HepG2 (cell line): ENCODE data around the gene CASP7.

ENCODE experiments used
- CTCF ChIP-seq: sonication (generic); formaldehyde crosslinking; IDR thresholded peaks from 2 replicates; pipeline ENCODE4 v1.5.0; 2020; ENCODE audit warnings: mild to moderate bottlenecking, missing genetic modification reagents, moderate library complexity
- MTERF4 ChIP-seq: sonication (generic); formaldehyde crosslinking; IDR thresholded peaks from 2 replicates; pipeline ENCODE4 v1.8.0; 2023; ENCODE audit warnings: mild to moderate bottlenecking, missing genetic modification reagents
- MYC ChIP-seq: sonication (generic); formaldehyde crosslinking; IDR thresholded peaks from 2 replicates; pipeline ENCODE4 v1.9.0; 2021; ENCODE audit warnings: missing genetic modification reagents, borderline replicate concordance
- SRSF9 ChIP-seq: fragments of 200-400 bp; formaldehyde crosslinking; IDR thresholded peaks from 2 replicates; pipeline ENCODE4 v1.6.1; 2018; ENCODE audit warnings: borderline replicate concordance, mild to moderate bottlenecking, low read depth, low read length; ENCODE audit not compliant: insufficient read depth, poor library complexity, severe bottlenecking
- ZNF879 ChIP-seq: sonication (generic); formaldehyde crosslinking; IDR thresholded peaks from 2 replicates; pipeline ENCODE4 v1.8.1; 2023; ENCODE audit warnings: missing genetic modification reagents
- ZZZ3 ChIP-seq: sonication (generic); formaldehyde crosslinking; IDR thresholded peaks from 2 replicates; pipeline ENCODE4 v1.4.0; 2020; ENCODE audit warnings: missing genetic modification reagents, mild to moderate bottlenecking, borderline replicate concordance

- TF ChIP-seq ZNF879 (no peak), MYC (CRISPR knock-in tag) (no peak), MTERF4 (no peak), CTCF (CRISPR knock-in tag) (no peak), ZZZ3 (CRISPR knock-in tag) (no peak), SRSF9 (no peak)
These were observed 90.6 kb downstream of the CASP7 start for GRCh38 chr10:113770346-113770745.
